ENCODE results near the gene NPR1. TPM values are rescaled to one million over a fixed set of nuclear protein-coding genes. Genes with fewer than 3 reads are reported as not detected.

NPR1 gene
- total and polyA plus RNA-seq, 2 of the 13 experiments (the other 11 are each of a cell fraction or from before 2014, with no cell fraction given), result not detected

DNA sequence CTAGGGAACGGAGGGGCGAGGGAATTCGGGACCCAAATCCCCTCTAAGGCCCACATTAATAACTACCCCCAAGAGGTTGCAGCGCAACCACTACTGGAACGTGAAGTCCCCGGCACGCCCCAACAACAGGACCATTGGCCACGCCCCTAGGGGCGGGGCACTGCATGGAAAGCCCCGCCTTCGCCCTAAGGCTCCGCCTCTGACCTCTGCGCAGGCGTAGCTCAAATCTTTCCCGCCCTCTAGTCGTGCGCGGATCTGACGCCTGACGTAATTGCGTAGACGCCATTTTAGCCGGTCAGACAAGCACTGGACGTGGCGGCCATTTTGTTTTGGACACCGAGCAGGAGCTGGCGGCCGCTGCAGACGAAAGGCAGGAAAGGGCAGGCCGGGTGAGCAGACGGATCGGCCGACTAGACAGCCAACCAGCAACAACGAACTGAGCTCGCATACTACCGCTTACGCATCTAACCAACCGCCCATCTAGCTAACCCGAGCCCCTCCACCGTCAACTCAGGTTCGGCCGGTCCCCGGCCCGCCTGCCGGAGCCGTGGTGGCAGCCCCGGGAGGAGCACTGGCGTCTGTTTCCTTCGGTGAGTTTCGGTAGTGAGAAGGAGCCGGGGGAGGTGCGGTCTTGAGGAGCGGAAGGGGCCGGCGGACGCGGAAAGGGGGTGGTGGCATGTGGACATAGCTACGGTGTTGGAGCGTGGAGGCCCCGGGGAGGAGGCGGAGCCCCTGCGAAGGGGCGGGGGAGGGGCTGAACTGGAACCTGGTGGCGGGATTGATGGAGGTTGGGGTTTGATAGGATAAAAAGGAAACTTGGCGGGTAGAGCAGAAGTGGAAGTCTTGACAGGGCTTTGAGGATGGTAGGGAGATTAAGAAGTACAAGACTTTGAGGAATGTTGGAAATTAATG lies 44.5 kb upstream of the NPR1 start, which contains the start of gene CHTOP (continued):
- TF ChIP-seq AKAP8 (CRISPR knock-in tag; IDR thresholded peaks at IDR 0.05) (no peak; the same call in 1 of the 2 replicates), ZNF776 (CRISPR knock-in tag; IDR thresholded peaks at IDR 0.05) (peak; percentile 50; the same call in 1 of the 2 replicates), NFYC (CRISPR knock-in tag; IDR thresholded peaks at IDR 0.05) (peak; percentile 31; the same call in 1 of the 2 replicates), ISL2 (CRISPR knock-in tag; IDR thresholded peaks at IDR 0.05) (0 out of 2 replicates have a peak, but pooled peaks have one; percentile 36), FOXP4 (CRISPR knock-in tag; IDR thresholded peaks at IDR 0.05) (peak; percentile 7; the same call in 1 of the 2 replicates), NFKBIZ (CRISPR knock-in tag; IDR thresholded peaks at IDR 0.05) (peak; percentile 80), MAFK (conservative IDR thresholded peaks at IDR 0.05 in 1 of 2, IDR thresholded peaks at IDR 0.05 in 1 of 2; ENCODE audit: low read length in 2 of 2) (no peak), TARDBP (CRISPR knock-in tag; IDR thresholded peaks at IDR 0.05) (peak; percentile 90), ZNF414 (CRISPR knock-in tag; IDR thresholded peaks at IDR 0.05) (peak; percentile 95), ZNF12 (CRISPR knock-in tag; IDR thresholded peaks at IDR 0.05) (no peak), SMYD3 (CRISPR knock-in tag; IDR thresholded peaks at IDR 0.05) (peak; percentile 81; the same call in 1 of the 2 replicates), MEIS2 (CRISPR knock-in tag; IDR thresholded peaks at IDR 0.05) (no peak), SMARCE1 (IDR thresholded peaks at IDR 0.05; ENCODE audit: borderline replicate concordance) (no peak), ZNF761 (CRISPR knock-in tag; conservative IDR thresholded peaks at IDR 0.05) (0 out of 2 replicates have a peak, but pooled peaks have one; percentile 31)
- TF ChIP-seq, protein P1, sequence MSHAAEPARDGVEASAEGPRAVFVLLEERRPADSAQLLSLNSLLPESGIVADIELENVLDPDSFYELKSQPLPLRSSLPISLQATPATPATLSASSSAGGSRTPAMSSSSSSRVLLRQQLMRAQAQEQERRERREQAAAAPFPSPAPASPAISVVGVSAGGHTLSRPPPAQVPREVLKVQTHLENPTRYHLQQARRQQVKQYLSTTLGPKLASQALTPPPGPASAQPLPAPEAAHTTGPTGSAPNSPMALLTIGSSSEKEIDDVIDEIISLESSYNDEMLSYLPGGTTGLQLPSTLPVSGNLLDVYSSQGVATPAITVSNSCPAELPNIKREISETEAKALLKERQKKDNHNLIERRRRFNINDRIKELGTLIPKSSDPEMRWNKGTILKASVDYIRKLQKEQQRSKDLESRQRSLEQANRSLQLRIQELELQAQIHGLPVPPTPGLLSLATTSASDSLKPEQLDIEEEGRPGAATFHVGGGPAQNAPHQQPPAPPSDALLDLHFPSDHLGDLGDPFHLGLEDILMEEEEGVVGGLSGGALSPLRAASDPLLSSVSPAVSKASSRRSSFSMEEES (CRISPR knock-in tag; IDR thresholded peaks at IDR 0.05), result no peak; the same call in 1 of the 2 replicates
- TF ChIP-seq, protein P2, sequence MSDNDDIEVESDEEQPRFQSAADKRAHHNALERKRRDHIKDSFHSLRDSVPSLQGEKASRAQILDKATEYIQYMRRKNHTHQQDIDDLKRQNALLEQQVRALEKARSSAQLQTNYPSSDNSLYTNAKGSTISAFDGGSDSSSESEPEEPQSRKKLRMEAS (IDR thresholded peaks at IDR 0.05), result peak; percentile 60; the same call in 1 of the 2 replicates
- TF ChIP-seq, protein P3, sequence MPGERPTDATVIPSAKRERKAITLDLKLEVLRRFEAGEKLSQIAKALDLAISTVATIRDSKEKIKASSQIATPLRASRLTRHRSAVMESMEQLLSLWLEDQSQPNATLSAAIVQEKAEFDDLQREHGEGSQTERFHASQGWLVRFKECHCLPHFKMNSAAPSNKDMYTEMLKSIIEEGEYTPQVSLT (CRISPR knock-in tag; IDR thresholded peaks at IDR 0.05; ENCODE audit: borderline replicate concordance, low read depth), result 0 out of 2 replicates have a peak, but pooled peaks have one; percentile 79
- TF ChIP-seq, protein P4, sequence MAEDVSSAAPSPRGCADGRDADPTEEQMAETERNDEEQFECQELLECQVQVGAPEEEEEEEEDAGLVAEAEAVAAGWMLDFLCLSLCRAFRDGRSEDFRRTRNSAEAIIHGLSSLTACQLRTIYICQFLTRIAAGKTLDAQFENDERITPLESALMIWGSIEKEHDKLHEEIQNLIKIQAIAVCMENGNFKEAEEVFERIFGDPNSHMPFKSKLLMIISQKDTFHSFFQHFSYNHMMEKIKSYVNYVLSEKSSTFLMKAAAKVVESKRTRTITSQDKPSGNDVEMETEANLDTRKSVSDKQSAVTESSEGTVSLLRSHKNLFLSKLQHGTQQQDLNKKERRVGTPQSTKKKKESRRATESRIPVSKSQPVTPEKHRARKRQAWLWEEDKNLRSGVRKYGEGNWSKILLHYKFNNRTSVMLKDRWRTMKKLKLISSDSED (CRISPR knock-in tag; IDR thresholded peaks at IDR 0.05), result no peak

Data from HepG2 (cell line).